NCI-H2029 (cell line): ENCODE data around the gene LIMS3.
"Not testable (repeated sequence)": the region's sequence is repeated elsewhere in the genome, so short reads cannot be mapped to it uniquely, and the experiment has no call there.

Experiments used
- DNase-seq: peaks from one replicate; lab custom pipeline; 2025; lab: John Stamatoyannopoulos, UW

Gene LIMS3, protein sequence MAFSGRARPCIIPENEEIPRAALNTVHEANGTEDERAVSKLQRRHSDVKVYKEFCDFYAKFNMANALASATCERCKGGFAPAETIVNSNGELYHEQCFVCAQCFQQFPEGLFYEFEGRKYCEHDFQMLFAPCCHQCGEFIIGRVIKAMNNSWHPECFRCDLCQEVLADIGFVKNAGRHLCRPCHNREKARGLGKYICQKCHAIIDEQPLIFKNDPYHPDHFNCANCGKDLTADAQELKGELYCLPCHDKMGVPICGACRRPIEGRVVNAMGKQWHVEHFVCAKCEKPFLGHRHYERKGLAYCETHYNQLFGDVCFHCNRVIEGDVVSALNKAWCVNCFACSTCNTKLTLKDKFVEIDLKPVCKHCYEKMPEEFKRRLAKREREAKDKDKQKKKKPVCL

DNA sequence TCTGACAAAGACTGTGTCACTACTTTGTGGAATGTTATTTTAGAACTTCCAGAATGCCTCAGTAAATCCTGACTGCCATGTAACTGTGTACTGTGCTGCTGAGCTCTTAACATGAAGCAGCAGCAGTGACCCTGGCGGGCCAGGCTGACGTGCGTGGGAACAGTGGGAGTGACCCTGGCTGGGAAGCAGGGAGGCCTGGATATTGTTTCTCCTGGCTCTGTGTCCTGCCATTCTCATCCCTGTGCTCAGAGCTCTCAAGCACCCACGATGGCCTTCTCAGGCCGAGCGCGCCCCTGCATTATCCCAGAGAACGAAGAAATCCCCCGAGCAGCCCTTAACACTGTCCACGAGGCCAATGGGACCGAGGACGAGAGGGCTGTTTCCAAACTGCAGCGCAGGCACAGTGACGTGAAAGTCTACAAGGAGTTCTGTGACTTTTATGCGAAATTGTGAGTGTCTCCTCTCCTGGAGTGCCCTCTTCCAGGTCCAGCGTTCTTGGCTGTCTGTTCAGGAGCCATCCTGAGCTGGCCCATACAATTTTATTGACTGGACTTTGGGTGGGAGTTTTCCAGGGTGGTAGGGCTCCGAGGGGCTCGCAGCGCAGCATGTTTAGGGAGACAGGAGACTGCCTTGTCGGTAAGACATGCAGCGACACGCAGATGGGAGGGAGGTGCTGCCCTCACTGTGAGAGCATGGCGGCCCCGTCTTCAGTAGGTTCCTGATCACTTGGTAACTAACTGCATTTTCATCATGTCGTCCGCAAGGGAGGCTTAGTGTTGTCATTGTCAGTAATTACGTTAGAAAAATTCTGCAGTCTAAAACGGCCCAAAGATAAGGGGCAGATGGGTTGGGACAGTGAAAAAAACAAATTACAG is at the start of gene LIMS3:
Gene LIMS3 (plus strand): TSS at position 227 of the 875 bp plus-strand sequence. CDS start 41 bp downstream, at position 268.
- DNase-seq = not testable (repeated sequence)

DNA sequence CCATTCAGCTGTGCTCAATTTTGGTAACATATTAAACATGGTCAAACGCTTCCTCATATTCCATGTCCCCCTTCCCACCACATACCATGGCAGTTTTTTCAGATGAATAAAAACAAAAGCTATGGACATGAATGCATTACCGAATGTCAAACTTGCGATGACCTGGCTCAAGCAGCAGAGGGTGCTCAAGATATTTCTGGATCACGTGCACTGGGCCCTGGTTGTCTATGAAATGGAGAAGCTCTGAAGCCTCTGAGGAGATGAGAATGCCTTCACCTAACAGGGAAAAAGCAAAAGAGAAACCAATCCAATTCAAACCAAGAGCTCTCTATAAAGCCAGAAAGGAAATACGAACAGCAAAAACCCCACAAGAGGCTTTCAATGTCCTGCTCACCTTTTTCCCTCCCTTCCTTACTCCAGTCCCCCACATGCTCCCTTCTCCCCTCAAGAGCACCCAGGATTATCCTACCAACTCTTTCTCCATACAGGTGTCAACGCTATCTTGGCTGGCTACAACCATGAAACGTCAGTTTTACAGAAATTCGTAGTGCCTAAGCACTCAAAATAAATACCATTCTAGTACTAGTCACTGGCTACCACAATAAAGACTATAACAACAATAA is 27.2 kb upstream of the LIMS3 start:
- DNase-seq = not testable (repeated sequence)

DNA sequence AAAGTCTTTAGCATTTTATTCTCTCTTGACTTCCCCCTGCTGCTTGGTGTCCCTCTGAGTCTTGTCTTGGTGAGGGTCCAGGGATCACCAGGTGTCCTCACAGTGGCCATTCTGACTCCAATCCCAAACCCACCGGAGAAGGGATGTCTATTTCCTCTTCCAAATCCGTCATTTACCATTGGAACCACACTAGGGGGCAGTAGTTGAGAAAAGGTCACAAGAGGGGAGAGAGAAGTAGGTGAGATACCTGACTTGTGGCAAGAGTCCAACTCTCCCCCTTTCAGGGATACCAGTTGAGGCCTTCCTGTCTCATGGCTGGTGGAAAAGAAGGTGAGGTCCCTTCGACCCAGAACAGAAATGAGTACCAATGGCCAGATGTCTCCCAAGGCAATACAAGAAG is 21.9 kb upstream of the LIMS3 start:
- DNase-seq = not testable (repeated sequence)

DNA sequence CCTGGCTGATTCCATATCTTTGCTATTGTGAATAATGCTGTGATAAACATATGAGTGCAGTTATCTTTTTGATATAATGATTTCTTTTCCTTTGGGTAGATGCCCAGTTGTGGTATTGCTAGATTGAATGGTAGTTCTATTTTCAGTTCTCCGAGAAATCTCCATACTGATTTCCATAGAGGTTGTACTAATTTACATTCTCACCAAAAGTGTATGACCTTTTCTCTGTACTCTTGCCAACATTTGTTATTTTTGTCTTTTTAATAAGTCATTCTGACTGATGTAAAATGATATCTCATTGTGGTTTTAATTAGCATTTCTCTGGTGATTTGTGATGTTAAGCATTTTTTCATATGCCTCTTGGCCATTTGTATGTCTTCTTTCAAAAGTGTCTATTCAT is 16.4 kb upstream of the LIMS3 start:
- not testable (repeated sequence) for DNase-seq

DNA sequence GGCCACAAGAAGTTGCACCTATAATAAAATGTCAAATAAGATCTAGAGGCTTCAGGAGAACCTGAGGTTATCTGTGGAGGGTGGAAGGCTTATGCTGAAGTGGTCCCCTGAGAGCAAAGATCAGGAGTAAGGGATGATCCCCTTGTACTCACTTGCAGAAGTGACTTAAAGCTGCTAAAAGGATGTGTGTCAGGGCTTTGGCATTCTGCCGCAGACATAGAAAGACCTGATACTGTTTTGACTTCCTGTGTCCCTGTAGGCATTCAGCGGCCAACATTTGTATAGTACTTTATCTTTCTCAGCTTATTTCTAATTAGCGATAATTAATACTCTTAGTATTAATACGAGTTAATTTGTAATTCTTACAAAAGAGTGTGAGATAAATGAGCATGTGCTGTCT is 10.1 kb upstream of the LIMS3 start:
- not testable (repeated sequence) for DNase-seq

DNA sequence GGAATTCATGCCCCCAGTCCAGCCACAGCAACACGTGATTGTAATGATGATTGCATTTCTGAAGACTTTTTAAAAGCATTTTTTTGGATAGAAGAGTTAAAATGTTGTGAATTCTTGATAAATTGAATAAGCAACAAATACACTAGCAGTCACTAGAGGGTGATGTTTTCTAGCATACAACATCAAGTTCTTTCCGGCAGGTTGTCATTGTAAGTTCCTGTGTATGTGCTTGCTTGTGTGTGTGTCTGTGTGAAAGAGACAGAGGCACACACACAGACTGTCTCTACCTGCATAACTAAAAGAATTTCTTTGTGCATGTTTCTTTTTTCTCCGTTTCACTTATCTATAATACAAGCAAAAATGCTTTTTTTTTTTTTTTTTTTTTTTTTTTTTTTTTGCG is 8.6 kb upstream of the LIMS3 start:
- not testable (repeated sequence) for DNase-seq

DNA sequence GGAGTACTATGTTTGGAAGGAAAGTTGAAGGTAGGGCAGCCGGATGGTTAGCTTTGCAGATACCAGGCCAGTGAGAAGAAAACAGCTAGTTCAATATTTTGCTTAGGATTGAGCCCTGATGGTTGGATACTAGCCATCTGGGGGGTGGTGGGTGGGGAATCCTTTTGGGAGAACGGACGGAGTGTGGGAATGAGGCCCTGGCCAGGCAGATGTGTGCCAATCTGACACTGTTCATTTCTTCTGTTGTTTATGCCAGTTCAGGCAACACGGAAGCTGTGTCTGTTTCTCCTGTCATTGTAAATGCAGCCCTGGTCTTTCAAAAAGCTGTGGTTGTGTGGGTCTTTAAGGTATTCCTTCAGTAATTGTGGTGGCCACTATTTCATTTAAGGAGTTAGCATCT is 7.5 kb upstream of the LIMS3 start:
- DNase-seq = not testable (repeated sequence)

DNA sequence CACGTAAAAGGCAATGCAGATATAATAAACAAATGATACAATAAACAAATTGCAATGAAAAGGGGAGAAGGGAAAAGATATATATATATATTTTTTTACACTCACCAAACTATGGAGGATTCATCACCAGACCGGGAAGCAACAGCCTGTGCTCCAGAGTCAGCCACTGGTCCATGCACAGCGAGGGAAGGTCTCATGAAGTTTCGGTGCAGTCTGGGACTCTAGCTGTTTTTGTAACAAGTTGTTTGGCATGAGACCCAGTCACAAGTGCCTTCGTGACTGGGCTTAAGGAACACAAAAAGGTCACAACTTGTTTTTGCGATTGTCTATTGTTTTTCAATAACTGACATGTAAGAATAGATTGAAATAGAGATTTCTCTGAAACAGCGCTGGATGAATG is 4.8 kb upstream of the LIMS3 start:
- DNase-seq = not testable (repeated sequence)

DNA sequence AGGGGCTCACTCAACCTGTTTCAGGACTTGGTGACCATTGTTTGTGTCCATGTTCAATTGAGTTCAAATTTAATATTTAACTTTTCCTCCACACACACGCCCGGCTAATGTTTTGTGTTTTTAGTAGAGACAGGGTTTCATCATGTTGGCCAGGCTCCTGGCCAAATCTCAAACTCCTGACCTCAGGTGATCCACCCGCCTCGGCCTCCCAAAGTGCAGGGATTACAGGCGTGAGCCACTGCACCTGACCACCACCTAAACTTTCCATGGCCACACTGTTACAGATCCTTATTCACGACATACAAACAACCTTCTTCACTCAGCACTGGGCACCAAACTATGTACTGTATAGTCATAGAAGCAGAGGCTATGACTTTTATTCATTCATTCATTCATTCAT is 4.3 kb upstream of the LIMS3 start:
- not testable (repeated sequence) for DNase-seq

DNA sequence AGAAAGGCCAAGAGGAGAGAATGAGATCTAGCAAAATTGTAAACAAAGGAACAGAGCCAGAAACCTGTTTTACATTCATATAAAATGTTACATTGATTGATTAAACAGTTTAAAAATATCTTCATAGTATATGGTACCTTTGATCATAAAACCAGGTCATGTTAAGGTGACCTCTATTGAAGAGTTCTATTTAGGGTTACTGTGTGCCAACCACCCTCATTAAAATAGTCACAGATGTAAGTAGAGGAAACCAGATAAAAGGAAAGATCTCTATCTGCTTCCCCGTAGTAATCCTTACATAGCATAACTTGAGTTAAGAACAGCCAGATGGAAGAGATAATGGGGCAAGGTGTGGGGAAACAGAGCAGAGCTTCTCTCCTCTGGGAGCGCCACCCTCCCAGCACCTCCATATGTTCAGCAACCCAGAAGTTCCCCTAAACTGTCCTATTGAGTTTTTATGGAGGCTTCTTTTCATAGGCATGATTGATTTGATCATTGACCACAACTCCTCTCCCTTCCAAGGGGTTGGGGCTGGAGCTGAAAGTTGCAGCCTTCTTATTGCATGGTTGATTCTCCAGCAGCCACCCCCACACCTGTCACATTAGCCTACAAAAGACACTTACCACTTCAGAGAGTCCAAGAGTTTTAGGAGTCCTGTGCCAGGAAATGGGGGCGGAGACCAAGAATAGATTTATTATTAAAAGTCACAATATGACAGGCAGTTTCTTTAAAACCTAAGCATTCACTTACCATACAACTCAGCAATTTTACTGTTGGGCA is 3.2 kb upstream of the LIMS3 start:
- not testable (repeated sequence) for DNase-seq

DNA sequence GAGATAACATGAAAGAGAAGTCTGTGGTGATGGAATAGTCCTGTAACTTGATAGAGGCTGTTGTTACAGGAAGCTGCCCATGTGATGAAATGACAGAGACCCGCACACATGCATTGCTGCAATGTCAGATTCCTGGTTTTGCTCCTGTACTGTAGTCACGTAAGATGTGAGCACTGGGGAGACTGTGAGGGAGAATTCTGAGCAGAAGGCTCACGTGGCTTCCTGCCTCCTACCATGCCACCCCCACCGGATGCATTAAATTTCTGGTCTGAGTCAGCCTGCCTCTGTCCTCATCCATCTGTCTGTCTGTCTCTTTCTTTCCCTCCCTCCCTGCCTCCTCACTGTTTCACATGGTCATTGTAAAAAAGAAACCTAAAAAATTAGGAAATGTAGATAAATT is 2.3 kb upstream of the LIMS3 start:
- not testable (repeated sequence) for DNase-seq

DNA sequence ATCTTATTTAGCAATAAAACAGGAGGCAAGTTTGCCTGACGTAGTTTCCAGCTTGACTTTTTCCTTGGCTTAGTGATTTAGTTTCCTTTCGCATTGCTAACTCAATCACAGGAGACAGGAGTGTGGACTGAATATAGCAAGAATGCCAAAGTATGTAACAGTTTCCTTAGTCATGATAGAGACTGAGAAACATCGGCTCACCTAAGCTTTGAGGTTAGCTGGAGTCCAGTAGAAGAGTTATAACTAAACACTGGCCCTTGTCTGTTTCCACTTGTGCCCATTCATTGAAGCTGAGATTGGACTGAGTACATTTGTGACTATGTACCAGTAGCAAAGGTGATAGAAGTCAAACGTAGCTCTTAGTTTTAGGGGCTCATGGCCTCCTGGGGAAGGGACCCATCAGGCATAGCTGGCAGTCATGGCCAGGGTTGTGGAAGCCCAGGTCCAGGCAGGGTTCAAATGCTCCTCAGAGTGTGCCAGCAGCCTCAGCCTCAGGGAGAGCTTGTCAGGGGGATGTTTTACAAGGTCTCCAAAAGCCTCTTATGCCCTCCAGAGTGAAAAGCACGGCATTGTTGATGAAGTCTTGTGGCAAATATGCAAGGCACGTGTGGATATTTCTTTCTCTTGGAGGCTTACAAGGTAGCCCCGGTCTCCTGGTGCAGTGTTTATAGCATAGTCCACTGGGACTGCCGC is 573 bp upstream of the LIMS3 start:
- DNase-seq = not testable (repeated sequence)

DNA sequence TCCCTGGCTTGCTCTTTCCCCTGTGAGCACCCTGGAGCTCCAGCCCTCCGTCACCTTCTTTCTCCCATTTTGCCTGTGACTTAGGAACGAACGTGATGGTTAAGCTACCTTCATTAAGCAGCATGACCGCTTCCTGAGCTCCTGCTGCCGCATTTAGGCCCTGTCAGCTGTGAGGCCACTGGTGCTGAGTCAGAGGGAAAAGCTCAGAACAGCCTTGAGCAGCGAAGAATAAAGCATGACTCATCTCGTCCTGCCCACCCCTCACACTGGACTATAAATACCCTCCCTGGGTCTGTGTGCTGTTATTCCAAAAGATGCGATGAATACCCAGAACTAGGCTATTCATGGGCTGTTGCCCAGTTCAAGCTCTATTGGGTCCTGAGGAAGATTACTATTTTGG is 7.3 kb downstream of the LIMS3 start:
- DNase-seq = not testable (repeated sequence)

DNA sequence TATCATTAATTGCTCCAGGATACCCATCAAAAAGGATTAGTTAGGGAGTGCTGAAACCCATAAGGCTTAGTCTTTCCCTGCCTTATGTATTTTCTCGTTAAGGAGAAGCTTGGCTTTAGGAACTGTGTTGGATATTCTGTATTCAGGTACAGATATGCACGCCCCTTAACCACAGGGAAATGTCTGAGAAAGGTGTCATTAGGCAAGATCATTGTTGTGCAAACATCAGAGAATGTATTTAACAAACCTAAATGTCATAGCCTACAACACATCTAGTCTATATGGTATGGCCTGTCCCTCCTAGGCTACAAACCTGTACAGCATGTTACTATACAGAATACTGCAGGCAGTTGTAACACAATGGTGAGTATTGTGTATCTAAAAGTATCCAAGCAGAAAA is 10.1 kb downstream of the LIMS3 start:
- DNase-seq = not testable (repeated sequence)

DNA sequence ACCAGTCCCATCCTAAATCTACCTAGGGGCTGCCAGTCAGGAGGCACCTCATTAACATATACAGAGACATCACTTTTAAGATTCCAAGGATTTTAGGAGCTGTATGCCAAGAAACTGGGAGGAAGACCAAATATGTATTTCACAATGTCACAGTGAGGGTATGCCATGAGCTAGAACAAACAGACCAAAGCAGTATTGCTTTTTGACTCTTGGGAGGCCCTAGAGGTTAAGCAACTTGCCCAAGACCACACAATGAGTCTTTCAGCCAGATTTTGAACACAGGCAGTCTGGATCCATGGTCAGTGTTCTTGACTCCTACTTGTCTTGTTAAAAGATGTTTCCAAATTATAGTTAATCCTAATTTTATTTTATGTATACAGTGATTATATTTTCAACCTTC is 12.3 kb downstream of the LIMS3 start:
- DNase-seq = not testable (repeated sequence)

DNA sequence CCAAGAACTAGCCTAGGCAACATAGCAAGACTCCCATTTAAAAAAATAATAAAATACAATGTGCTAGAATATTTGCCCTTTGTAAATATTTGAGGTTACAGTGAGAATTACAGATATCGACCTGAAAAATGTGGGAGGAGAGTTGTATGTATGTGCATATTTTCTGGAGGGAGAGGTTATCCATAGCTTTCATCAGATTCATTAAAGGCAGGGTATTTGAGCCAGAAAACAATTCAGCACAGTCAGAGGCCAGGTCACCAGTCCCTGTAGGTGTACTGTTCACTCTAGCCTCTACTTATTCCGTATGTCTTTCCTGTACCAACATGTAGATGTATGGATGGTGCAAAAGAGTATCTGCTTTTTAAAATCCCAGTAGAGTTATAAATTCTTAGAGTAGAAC is 15.4 kb downstream of the LIMS3 start:
- DNase-seq = not testable (repeated sequence)

DNA sequence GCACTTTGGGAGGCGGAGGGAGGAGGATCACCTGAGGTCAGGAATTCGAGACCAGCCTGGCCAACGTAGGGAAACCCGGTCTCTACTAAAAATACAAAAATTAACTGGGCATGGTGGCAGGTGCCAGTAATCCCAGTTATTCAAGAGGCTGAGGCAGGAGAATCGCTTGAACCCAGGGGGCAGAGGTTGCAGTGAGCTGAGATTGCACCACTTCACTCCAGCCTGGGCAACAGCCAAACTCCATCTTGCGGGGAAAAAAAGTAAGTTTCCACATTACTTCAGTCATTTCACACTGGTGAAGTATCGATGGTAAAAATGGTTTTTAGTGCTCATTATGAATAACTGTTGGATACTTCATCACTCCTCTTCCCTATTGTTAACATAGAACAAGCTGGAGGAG is 16.1 kb downstream of the LIMS3 start:
- DNase-seq = not testable (repeated sequence)

DNA sequence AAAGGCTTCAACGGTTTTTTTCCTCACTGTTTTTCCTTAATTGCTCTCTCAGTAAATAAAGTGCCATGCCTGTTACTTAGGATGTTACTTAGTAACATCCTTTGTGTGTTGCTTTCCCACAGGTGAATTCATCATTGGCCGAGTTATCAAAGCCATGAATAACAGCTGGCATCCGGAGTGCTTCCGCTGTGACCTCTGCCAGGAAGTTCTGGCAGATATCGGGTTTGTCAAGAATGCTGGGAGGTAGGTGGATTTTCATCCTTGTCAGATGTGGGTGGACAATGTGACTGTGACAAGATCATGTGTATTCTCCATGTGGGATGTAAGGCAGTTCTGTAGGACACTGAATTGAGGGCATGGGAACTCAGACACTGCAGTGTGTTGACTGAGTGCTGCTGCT is 17.3 kb downstream of the LIMS3 start:
- not testable (repeated sequence) for DNase-seq

DNA sequence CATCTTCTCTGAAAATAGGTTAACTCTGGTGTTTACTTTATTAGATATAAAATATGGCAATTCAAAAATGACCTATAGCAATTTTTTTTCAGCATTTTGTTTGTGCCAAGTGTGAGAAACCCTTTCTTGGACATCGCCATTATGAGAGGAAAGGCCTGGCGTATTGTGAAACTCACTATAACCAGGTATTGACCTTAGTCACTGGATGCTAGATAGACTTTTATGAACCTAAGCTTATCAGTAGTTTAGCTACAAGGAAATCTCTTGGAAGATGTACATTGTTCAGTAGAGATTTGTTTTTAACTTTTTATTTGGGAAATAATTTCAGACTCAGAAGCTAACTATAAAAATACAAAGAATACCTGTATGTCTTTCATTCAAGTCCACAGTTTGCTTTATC is 21.7 kb downstream of the LIMS3 start:
- not testable (repeated sequence) for DNase-seq

DNA sequence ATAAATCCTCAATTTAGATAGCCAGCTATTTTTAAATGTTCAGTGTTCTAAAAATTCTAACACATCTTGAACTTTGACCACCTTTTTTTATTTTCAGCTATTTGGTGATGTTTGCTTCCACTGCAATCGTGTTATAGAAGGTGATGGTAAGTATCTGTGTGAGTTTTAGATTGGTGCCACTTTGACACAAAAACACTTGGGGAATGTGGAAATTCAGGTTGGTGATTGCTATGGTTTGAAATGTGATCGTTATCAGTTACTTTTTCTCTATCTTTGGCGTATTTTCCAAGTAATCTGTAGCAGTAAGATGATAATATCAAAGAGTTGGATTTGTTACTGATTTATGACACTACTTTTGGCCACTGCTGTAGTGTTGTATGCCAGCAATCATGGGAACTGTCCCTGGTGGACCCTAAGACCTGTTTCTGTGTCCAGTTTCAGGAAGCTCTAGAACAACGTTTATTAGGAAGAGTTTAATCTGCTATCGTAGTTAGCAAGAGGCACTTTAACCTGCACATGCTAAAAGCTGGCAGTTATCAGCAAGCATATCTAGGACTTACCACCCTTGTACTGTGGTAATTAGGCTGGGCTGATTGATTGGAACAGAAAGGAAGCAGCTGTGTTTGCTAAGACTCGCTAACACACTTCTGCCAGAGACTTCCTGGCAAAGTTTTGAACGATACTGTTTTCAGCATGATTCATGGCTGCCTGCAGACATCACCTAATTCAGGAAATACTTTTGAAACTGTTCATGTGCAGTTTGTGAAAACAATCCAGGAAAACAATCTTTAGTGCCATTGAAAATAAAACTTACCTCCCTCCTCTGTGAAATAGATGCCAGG is 23.3 kb downstream of the LIMS3 start:
- not testable (repeated sequence) for DNase-seq
